Left lobe of liver (tissue), 2 donors: ENCODE data around the gene F8. TPM values are rescaled to one million over a fixed set of nuclear protein-coding genes. Genes with fewer than 3 reads are reported as not detected.
A peak's percentile ranks its signal among the peaks of the same experiment; 100 is the strongest.

Experiments
- ATAC-seq: fragments of 200-7000 bp; cut with Tn5 transposase; one replicate; pipeline ENCODE4 v1.9.1; 2020; ENCODE audit warnings: mild to moderate bottlenecking, moderate library complexity
- DNase-seq: peaks from one replicate; pipeline ENCODE4 v3.0.0-alpha.2; 2020; ENCODE audit warnings: low spot score
- total RNA-seq: library from RNA; stranded (reverse); gene quantifications from one replicate; pipeline ENCODE4 v1.2.1, GENCODE V29; 2021
- donor health status: DM: no; HTN: no; CAD: no; lungs with moderate emphysema.
- donor health status: DM: no; HTN: yes; CAD: no.

F8 gene
- 22.6 TPM for total RNA-seq

DNA sequence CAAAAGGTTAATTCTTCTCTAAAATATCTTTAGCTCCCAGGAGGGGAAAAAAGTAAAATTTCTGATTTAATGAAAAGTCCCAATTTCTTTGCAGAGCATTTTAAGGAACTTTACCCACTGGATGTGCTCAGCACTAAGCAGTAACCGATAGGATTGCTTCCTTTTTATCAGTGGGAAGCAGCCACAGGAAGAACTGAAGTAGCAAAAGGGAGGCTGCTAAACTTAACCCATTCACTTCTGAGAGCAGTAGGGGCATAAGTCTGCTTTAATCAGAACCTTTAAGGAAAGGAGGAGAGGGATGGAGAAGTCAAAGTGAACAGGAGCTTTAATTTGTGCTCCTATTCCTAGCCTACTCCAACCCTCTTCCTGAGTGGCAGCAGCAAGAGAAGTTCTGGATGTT lies at the start of gene F8:
TSS of gene F8 (minus strand) at position 139 of the 400 bp plus-strand sequence. CDS start 171 bp downstream, outside the sequence.
- no peak for ATAC-seq
- no peak for DNase-seq

DNA sequence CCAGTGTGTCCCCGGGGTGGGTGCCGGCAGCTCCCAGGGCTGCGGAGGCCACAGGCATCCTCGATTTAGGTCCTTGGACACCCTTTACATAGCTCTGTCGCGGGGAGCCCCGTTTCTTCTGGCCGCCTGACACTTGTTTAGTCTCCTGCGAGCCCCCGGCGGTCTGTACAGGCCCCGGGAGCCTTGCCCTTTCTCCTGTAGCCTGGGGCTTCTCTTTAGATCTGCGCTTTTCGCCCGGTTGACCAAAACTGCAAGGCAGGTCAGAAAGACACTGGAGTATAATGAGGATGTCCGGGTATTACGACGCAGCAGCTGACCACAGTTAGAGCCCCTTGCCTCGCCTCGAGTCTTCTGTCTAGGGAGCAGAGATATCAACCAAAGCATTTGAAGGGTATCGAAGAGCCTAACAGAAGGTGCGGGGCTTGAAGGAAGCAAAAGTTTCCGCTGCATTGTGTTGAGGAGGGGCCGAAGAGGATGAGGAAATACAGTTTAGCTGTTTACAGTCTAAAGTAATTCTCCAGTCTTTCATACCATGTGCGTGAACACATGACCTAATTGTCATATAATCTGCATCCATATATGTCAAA lies 49.3 kb upstream of the F8 start:
- DNase-seq = no peak
- ATAC-seq = no peak

DNA sequence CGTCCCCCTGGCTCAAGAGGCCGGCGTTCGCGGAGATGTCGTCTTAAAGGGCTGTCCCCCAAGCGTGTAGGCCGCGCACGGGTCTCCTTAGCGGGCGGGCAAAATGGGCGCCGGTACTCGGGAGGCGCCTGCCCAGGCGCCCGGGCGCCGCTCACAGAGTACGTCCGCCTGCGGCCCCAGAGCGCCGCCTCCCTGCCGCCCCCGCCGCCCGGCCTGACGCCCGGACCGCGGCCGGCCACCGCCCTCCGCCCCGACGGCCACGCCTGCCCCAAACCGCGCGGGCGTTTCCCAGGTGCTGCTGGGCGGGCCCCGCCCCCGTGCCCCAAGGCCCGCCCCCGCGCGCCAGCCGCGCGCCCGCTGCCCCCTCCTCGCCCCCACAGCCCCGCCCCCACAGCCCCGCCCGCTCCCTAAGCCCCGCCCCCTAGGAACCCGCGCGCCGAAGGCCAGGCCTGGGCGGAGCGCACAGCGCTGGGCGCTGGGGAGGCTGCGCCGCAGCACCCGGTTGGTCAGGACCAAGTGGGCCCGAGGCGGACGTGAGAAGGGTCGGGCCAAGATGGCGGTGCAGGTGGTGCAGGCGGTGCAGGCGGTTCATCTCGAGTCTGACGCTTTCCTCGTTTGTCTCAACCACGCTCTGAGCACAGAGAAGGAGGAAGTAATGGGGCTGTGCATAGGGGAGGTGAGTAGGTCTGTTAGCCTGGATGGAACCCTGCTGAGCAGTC lies 48.6 kb upstream of the F8 start, which contains the start of the genes BRCC3, CMC4 and MTCP1:
TSS of gene BRCC3 (plus strand) at position 534 of the 719 bp plus-strand sequence. CDS start at position 554, 20 bp downstream.
TSS of gene CMC4 (minus strand) at position 162 of the 719 bp plus-strand sequence. CDS start 7,113 bp downstream, outside the sequence.
TSS of gene MTCP1 (minus strand) at position 162 of the 719 bp plus-strand sequence. CDS start 5,126 bp downstream, outside the sequence.
- peak; percentile 84 for DNase-seq
- ATAC-seq = peak; percentile 92

DNA sequence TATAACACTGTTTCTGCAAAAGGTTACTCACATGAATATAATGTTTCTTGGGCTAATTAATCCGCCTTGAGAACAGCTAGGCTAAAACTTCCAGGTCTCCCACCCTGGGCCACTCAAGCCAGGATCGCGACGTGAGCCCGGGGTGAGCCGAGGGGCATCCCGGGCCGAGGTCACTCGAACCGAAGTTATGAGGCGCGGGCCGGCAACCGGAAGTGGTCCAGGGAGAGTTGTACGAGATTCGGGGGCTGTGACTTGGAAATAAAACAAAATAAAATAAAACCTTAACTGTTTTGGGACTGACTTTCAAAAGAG lies 48.1 kb upstream of the F8 start:
- DNase-seq (no peak), ATAC-seq (peak; percentile 3)

DNA sequence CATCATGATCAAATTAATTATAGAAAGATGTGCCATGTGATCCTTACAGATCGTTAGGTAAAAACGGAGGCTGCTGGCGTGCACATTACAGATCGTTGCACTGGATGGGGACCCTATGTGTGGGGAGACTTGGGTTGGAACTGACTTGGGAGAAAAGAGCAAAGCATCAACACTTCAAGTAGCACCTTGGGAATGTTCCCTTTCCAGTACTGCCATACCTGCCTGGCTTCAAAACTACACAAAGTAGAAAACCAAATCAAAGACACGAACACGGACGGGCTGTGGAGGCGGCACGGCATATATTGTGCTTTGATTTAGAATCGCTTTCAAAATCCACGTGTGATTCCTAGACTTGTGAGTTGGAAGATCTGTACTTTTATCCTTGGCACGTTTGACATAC lies 47.5 kb upstream of the F8 start:
- DNase-seq (no peak), ATAC-seq (no peak)

DNA sequence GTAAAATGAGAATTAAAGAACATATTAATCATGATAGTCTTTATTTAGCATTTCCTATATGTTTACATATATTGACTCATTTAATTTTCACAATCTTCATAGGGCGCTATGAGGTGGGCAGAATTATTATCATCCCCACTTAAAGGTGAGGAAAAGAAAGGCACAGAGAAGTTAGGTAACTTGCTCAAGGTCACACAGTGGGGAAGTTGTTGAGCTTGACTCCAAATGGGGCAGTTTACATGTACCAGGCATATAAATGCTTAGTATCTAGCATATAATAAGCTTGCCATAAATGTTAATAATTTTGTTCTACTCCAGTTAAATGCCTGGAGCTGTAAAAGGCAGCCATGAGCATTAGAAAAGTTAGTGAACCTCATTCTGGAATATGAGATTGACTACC lies 46.9 kb upstream of the F8 start:
- ATAC-seq (no peak), DNase-seq (no peak)

DNA sequence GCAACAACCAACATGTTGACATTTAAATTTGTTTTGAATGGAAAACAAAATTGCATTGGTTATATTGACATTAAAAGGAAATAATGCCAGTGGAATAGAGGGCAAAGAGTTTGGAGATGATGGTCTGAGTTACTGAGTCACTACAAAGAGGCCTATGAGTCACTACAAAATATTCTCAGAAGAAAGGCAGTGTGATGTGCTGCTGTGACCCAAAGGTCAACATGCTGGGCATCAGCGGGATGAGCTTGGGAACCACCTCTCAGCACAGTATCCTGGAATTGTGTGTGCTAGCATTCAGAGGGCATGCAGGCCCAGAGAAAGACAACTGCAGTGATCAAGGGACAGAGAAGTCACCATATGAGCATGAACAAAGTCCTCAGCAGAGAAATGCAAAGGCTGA lies 45.6 kb upstream of the F8 start:
- no peak for ATAC-seq
- DNase-seq = no peak

DNA sequence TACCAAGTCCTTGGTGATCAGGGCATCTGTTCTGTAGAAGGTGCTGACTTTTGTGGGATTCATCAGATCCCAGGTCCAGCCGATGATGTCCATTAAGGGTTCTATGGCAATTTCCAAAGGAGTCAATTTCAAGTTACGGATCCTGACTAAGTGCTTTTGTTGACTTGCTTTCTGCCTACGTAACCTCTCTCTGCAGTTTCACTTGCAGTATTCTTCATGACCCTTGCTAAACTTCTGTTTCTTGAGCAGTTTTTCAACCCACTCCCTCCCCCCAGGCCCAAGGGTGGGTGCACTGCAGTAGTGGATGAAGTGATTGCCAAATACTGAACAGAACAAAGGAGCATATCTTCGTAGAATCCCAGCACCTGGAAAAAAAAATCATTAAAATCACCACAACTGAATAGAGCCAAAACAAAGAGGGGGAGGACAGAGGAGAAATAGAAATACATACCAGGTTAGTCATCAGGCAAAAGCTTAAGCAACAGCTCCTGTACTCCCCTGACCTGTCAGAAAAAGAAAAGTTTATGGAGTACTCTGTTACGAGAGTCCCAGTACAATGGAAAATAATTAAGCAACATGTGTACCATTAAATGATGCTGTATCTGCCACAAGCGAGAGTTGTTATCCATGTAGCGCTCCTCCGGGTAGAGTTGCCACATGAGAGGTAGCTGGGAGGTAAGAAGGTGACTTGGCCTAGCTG lies 42.7 kb upstream of the F8 start:
- DNase-seq (no peak), ATAC-seq (peak; percentile 57)

DNA sequence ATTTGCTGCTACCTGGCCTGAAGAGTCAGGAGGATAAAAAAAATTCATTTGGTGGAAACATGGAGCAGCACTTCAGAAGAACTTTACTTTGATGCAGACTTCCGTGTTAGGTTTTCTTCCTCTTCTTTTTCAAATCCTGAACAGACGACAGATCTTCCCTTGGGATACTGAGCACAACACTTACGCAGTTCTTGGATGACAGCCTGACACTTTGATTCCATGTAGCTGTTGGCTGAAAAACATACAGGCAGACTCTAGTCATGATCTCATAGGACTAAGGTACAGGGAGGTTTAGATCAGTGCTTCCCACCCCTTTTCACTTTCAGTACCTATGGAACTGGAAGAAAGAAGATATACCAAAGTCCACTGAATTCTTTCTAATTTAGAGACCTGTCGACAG lies 39.2 kb upstream of the F8 start:
- ATAC-seq (no peak), DNase-seq (no peak)

DNA sequence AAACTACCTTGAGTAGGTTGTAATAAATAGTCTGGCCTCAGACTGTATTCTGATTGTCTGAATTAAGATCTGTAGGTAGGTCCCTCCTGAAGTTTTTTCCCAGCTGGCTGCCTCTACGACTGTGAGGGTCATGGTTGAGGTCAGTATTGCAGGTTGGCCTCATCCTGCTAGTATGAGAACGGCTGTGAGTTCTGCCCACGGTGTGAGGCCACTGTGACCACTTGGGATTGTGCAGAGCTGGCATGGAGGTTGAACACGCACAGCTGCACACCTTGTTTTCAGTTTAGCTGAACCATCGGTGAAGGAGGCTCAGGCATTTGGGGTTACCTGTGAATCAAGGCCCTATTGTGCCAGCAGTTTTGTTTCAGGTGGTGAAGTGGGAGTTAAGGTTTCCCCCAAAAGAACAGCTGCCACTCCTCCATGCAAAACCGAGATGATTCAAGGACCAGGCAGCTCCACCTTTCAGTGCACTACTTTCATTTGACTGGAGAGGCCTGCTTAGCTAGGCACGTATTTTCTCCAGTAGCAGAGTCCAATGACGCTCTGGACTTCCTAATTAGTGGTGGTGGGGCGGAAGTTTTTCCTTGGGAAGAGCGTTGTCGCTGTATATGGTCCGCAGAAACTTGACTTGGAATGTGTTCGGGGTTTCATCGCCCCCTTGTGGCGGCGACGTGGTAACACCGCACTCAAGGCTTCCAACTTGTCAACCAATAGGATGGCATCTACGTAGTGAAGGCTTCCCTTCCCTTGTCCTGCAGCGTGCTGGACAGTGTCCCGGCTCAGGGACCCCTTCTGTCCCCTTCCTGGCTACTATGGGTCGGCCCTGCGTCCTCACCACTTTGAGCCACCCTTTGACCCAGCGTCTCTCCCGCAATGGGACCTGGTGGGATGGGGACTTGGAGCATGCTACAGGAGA lies 34.6 kb upstream of the F8 start:
- ATAC-seq (peak; percentile 93), DNase-seq (peak; percentile 71)

DNA sequence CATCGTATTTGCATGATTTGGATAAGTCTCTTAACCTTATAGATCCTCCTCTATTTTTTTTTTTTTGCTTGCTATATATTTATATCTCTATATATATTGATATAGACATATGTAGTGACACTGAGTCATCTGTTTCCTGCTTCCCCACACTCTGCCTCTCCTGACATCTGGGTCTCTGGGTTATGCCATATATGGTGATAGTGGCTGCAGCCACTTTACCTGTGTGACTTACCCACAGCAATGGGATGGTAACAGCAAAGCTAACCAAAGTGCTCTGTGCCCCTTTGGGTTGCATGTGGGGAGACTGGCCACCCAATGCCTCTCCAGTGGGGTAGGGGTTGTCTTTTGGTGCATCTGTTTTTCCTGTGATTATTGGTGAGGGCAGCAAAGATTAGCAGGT lies 33.9 kb upstream of the F8 start:
- no peak for ATAC-seq
- no peak for DNase-seq

DNA sequence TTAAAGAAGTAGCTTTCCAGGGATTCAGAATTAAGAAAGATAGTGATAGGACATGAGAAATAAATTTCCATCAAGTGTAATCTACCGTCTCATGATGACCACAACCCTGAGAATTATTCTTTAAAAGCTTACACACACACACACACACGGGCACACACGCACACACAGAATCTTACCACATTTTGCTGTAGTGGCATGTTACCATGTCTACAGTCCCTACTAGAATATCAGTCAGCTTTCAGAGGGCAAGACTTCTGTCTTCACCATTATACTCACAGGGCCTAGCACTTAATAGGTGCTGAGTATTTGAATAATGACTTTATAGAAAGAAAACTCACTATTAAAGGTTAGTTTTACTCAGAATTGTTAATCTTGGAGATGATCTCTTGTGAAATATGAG lies 33.0 kb upstream of the F8 start:
- ATAC-seq = no peak
- DNase-seq = no peak

DNA sequence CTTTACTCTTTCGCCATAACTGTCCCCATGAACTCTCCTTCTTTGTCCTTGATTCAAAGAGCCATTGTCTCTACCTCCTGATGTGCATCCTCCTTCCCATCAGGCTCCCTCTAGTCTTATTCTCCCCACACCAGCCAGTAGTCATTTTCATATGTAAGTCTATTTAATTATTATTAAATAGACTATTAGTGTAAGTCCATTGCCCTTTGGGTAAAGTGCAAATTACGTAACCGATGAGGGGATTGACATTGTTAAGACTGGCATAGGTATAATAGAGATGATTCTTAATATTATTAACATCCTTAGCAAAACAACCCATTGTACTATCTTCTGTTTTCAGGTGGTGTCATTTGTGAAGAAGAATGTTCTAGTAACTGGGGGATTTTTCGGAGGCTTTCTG lies 31.7 kb upstream of the F8 start:
- ATAC-seq (no peak), DNase-seq (no peak)

DNA sequence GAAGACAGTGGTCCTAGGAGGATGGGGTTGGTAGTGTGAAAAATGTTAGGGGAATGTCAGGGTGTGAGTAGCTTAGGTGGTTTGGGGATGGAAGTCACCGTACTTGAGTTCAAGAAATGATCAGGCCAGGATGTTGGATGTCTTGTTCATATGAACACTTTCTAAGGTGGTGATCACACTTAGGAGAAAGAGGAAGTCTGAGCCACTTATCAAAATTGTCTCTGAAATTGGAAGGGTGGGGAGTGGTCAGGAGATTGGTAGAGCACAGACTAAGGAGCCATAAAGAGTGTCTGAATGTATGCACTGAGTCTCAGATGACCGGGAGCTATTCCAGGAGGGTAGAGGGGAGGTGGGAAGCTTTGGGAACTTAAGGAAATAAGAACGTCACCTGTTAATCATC lies 31.1 kb upstream of the F8 start:
- ATAC-seq (no peak), DNase-seq (no peak)

DNA sequence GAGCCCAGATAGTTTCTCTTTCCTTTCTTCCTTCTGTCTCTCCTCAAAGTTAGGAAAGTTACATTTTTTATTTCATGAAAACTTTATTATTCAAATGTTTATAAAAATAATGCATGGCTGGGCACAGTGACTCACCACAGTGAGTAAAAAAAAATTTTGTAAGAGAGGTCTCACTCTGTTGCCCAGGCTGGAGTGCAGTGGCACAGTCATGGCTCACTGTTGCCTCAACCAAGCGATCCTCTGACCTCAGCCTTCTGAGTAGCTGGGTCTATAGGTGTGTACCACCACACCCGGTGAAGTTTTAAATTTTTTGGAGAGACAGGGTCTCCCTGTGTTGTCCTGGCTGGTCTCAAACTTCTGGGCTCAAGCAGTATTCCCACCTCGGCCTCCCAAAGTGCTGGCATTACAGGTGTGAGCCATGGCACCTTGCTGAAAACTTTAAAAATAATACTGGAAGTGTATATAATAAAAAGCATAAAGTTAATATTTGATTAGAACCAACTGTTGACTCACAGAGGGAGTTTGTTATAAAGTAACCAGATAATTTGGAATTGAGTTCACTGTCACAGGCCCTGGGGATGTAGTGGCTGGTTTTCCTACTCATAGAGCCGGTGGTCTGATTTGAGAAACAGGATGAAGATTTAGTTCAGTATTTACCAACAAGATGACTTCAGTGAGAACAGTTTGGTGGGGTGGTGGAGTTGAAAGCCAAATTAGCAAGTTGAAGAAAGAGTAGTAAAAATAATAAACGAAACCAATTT lies 30.4 kb upstream of the F8 start:
- ATAC-seq (peak; percentile 43), DNase-seq (no peak)

DNA sequence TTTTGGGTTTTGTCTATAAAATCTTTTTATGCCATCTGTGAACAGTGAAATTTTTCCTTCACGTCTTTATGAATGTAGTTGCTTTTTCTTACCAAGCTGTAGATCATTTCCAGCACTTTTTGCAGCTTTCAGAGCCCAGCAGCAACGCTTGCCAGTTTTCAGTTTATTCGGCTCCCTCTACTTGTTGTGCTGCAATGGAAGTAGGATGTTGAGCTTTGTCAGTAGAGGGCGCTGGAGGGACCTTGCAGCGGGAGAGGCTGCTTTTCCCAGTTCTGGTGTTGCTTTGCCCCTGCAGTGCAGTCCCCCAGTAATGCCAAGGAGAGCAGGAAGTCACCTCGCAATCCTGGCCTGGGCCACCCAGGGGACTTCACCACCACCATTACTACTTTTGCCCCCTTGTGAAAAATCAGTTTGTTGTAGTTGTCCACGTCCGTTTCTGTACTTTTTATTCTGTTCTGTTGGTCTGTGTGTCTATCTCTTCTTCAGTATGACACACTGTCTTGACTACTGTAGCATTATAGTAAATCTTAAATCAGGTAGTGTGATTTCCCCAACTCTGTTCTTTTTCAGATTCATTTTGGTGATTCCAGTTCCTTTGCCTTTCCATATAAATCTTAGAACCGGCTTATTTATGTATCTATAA lies 26.6 kb upstream of the F8 start:
- DNase-seq (peak; percentile 57), ATAC-seq (peak; percentile 84)

DNA sequence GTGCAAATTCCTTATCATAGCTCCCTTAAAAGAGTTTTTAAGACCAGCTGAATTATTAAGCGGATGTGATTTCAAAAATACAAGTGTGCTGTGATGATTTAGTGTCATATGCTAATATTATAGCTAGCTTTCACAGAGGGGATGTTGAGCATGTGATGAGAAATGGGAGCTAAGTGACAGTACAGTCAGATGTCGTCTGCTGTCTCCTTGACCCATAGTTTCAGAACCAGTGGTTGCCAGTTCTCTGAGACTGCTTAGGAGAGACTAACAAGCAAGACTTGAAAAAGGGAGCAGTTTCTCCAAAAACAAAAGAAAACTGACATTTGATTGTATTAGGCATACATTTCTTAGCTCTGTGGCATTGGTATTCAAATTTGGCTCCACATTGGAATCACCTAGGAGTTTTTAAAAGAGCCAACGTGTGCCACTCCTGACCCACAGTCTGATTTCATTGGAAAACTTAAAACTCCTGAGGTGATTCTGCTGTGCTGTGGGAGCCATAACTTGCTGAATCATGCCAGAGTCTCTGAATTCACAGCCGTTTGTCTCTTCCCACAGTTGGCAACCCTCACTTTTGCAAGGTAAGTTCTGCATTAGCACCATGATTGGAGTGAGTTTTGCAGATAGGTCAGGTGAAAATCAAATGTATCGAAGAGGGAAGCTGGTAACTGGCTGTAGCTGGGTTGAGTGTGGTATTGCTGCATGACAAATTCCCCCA lies 24.4 kb upstream of the F8 start:
- no peak for ATAC-seq
- no peak for DNase-seq

DNA sequence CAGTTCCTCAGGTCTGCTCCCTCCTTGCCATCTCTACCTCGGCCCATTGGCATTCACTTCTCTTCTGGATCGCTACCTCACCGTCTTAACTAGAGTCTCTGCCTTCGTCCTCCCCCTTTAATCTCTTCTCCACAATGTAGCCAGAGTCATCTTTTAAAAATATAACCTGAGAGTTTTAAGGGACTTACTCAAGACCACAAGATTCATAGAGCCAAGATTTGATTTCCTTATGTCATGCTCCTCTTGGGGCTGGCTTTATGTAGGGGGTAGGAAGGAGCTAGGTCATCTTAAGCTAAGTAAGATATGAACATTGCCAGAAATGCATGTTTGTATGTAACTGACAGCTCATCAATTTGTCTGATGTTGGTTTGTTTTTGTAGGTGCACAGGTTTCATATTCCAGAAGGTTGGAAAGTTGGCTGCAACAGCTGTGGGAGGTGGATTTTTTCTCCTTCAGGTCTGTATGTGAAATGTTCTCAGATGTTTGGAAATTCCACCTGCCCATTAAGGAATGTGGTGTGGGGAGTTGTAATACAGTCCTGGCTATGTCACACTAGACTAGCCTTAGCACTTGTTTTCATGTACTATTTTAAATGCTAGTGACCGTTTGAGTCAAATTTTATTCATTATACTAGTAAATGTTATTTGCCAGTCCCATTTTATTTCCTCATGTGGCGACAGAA lies 23.7 kb upstream of the F8 start:
- DNase-seq (no peak), ATAC-seq (no peak)

DNA sequence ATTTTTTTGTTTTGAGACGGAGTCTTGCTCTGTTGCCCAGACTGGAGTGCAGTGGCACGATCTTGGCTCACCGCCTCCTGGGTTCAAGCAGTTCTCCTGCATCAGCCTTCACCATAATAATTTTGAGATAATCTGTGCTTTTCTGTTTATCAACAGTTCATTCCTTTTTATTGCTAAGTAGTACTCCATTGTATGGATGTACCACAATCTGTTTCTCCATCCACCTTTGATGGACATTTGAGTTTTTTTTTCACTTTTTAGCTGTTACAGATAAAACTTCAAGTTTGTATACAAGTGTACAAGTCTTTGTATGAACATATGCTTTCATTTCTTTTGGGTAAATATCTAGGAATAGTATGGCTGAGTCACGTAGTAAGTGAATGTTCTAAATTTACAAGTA lies 13.2 kb upstream of the F8 start:
- ATAC-seq = no peak
- no peak for DNase-seq
